Mesenchymal stem cell (in vitro differentiated cells and primary cell): Measurements from ENCODE around the gene PAK4.
A peak's percentile ranks its signal among the peaks of the same experiment; 100 is the strongest.

Experiments
- DNase-seq: peaks from one replicate; pipeline ENCODE4 v3.0.0-alpha.2; 2013
- H2AFZ ChIP-seq: one replicate; pipeline ENCODE4 v1.6.1; 2013; ENCODE audit warnings: low read depth, mild to moderate bottlenecking, control low read depth, inconsistent platforms, low read length, moderate library complexity
- H2AK5ac ChIP-seq: 2 replicates; pipeline ENCODE4 v1.6.1; 2013; ENCODE audit warnings: low read length, moderate library complexity, mild to moderate bottlenecking, inconsistent platforms; ENCODE audit not compliant: severe bottlenecking
- H2BK120ac ChIP-seq: one replicate; pipeline ENCODE4 v1.6.1; 2013; ENCODE audit warnings: low read depth, mild to moderate bottlenecking, inconsistent platforms, low read length, moderate library complexity
- H2BK12ac ChIP-seq, 2 experiments: one replicate each; pipeline ENCODE4 v1.6.1; 2013; ENCODE audit warnings: inconsistent platforms in 2 of 2, low read length in 2 of 2, mild to moderate bottlenecking in 2 of 2, moderate library complexity in 2 of 2, control low read depth in 1 of 2
- H2BK15ac ChIP-seq: one replicate; pipeline ENCODE4 v1.6.1; 2013; ENCODE audit warnings: mild to moderate bottlenecking, low read depth, inconsistent platforms; ENCODE audit not compliant: poor library complexity, severe bottlenecking
- H2BK5ac ChIP-seq: 2 replicates; pipeline ENCODE4 v1.6.1; 2013; ENCODE audit warnings: low read depth, mild to moderate bottlenecking, low read length, control low read depth, inconsistent platforms; ENCODE audit not compliant: poor library complexity, severe bottlenecking
- H3K14ac ChIP-seq, 2 experiments: one replicate each; pipeline ENCODE4 v1.6.1; 2013; ENCODE audit warnings: inconsistent platforms in 2 of 2, low read length in 2 of 2, control low read depth in 1 of 2, mild to moderate bottlenecking in 1 of 2, moderate library complexity in 1 of 2
- H3K18ac ChIP-seq, 2 experiments: one replicate each; pipeline ENCODE4 v1.6.1; 2013; ENCODE audit warnings: inconsistent platforms in 2 of 2, low read length in 2 of 2, control low read depth in 1 of 2, low read depth in 1 of 2, mild to moderate bottlenecking in 1 of 2
- H3K23ac ChIP-seq, 2 experiments: one replicate each; pipeline ENCODE4 v1.6.1; 2013; ENCODE audit warnings: inconsistent platforms in 2 of 2, low read length in 2 of 2, mild to moderate bottlenecking in 2 of 2, moderate library complexity in 2 of 2, control low read depth in 1 of 2
- H3K27ac ChIP-seq: 2 replicates; pipeline ENCODE4 v1.5.1; 2013; ENCODE audit warnings: mild to moderate bottlenecking, moderate library complexity, low read length, control low read depth, inconsistent platforms; ENCODE audit not compliant: poor library complexity, severe bottlenecking
- H3K27me3 ChIP-seq, 2 experiments: 2 replicates each; pipeline versions ENCODE4 v1.6.1 to v1.7.0; 2013; ENCODE audit warnings: low read length in 2 of 2, mild to moderate bottlenecking in 2 of 2, moderate library complexity in 2 of 2, control low read depth in 1 of 2, inconsistent platforms in 1 of 2; ENCODE audit not compliant: control insufficient read depth in 1 of 2, insufficient read depth in 1 of 2
- H3K36me3 ChIP-seq, 2 experiments: 2 replicates each; pipeline versions ENCODE4 v1.6.1 to v1.7.0; 2013; ENCODE audit warnings: low read length in 2 of 2, control low read depth in 1 of 2, inconsistent platforms in 1 of 2, low read depth in 1 of 2, mild to moderate bottlenecking in 1 of 2; ENCODE audit not compliant: insufficient read depth in 2 of 2, control insufficient read depth in 1 of 2
- H3K4ac ChIP-seq, 2 experiments: one replicate each; pipeline ENCODE4 v1.6.1; 2013; ENCODE audit warnings: inconsistent platforms in 2 of 2, low read length in 2 of 2, mild to moderate bottlenecking in 2 of 2, moderate library complexity in 2 of 2, control low read depth in 1 of 2, low read depth in 1 of 2
- H3K4me1 ChIP-seq: 2 replicates; pipeline ENCODE4 v1.6.1; 2013; ENCODE audit warnings: low read depth, low read length, control low read depth; ENCODE audit not compliant: control insufficient read depth, insufficient read depth
- H3K4me2 ChIP-seq: 2 replicates; pipeline ENCODE4 v1.6.1; 2013; ENCODE audit warnings: low read length, mild to moderate bottlenecking, inconsistent platforms; ENCODE audit not compliant: poor library complexity, severe bottlenecking
- H3K4me3 ChIP-seq, 2 experiments: 2 replicates each; pipeline versions ENCODE4 v1.5.1 to v1.7.0; 2013; ENCODE audit warnings: low read length in 2 of 2, mild to moderate bottlenecking in 2 of 2, control low read depth in 1 of 2, low read depth in 1 of 2; ENCODE audit not compliant: insufficient read depth in 1 of 2
- H3K79me1 ChIP-seq: replicated peaks from 2 replicates; pipeline ENCODE4 v1.6.1; 2013; ENCODE audit warnings: mild to moderate bottlenecking, control low read depth, low read length, inconsistent platforms; ENCODE audit not compliant: poor library complexity, severe bottlenecking
- H3K9ac ChIP-seq: 2 replicates; pipeline ENCODE4 v1.7.0; 2013; ENCODE audit warnings: mild to moderate bottlenecking, low read length, moderate library complexity
- H3K9me3 ChIP-seq: 2 replicates; pipeline ENCODE4 v1.7.0; 2013; ENCODE audit warnings: mild to moderate bottlenecking, low read length; ENCODE audit not compliant: control insufficient read depth
- H4K8ac ChIP-seq: one replicate; pipeline ENCODE4 v1.6.1; 2013; ENCODE audit warnings: inconsistent platforms, mild to moderate bottlenecking, low read length, moderate library complexity
- H4K91ac ChIP-seq: one replicate; pipeline ENCODE4 v1.6.1; 2013; ENCODE audit warnings: mild to moderate bottlenecking, low read length, inconsistent platforms
- WGBS: methylation state at CpG from one replicate; pipeline ENCODE4 v1.1.7; 2013; ENCODE audit warnings: mixed read lengths; 5-methylcytosine and 5-hydroxymethylcytosine counted together

The PAK4 gene

GRCh38 chr19:39124136-39124764 lies 1.3 kb upstream of the PAK4 start:
- H2AFZ ChIP-seq, result no peak overlapping the region
- no peak for DNase-seq
- H2BK15ac ChIP-seq, result no peak overlapping the region
- no peak overlapping the region for H2BK5ac ChIP-seq
- no peak overlapping the region for H3K9ac ChIP-seq
- H3K9me3 ChIP-seq, result no peaks in the 10 kb centered on the region
- no peak overlapping the region for H2BK120ac ChIP-seq
- no peak overlapping the region for H4K91ac ChIP-seq
- H3K4ac ChIP-seq, result no peak overlapping the region
- no peak overlapping the region for H3K18ac ChIP-seq
- H3K36me3 ChIP-seq, result no peaks in the 10 kb centered on the region
- no peak overlapping the region for H3K23ac ChIP-seq
- H2BK12ac ChIP-seq, result no peak overlapping the region
- no peak overlapping the region for H2AK5ac ChIP-seq
- no peak overlapping the region for H3K27ac ChIP-seq
- H3K79me1 ChIP-seq, result peaks cover 3% of the 10 kb centered on the region
- no peak overlapping the region for H4K8ac ChIP-seq
- peaks cover 0 to 4% of the 10 kb centered on the region in 2 experiments for H3K27me3 ChIP-seq
- no peak overlapping the region for H3K14ac ChIP-seq
- H3K4me1 ChIP-seq, result peaks cover 23% of the 10 kb centered on the region
- H3K4me3 ChIP-seq, result no peak overlapping the region
- no peak overlapping the region for H3K4me2 ChIP-seq
- 94% methylated on average over 7 of the region's 7 CpGs for WGBS

GRCh38 chr19:39125199-39125553 lies 410 bp upstream of the PAK4 start:
- no peak overlapping the region for H2BK120ac ChIP-seq
- no peaks in the 10 kb centered on the region for H3K9me3 ChIP-seq
- no peak for DNase-seq
- peak overlapping the region; percentile 62 for H3K4me2 ChIP-seq
- H2BK5ac ChIP-seq, result no peak overlapping the region
- WGBS, result 39% methylated on average over 7 of the region's 7 CpGs
- H3K4me1 ChIP-seq, result peaks cover 29% of the 10 kb centered on the region
- H3K18ac ChIP-seq, result peak overlapping the region in 1 of 2 experiments; percentile 52
- no peak overlapping the region for H3K4ac ChIP-seq
- no peak overlapping the region for H3K23ac ChIP-seq
- no peak overlapping the region for H4K8ac ChIP-seq
- peaks cover 0 to 7% of the 10 kb centered on the region in 2 experiments for H3K36me3 ChIP-seq
- H3K27me3 ChIP-seq, result no peaks in the 10 kb centered on the region
- H2AK5ac ChIP-seq, result no peak overlapping the region
- H2BK12ac ChIP-seq, result no peak overlapping the region
- H3K4me3 ChIP-seq, result peak overlapping the region in 1 of 2 experiments; percentile 93
- H3K9ac ChIP-seq, result peak overlapping the region; percentile 82
- H3K79me1 ChIP-seq, result peaks cover 7% of the 10 kb centered on the region
- H2AFZ ChIP-seq, result no peak overlapping the region
- no peak overlapping the region for H4K91ac ChIP-seq
- no peak overlapping the region for H3K14ac ChIP-seq
- no peak overlapping the region for H3K27ac ChIP-seq
- H2BK15ac ChIP-seq, result no peak overlapping the region

GRCh38 chr19:39126312-39127187 lies 964 bp downstream of the PAK4 start:
- peak overlapping the region; percentile 88 for H3K4me2 ChIP-seq
- H2AFZ ChIP-seq, result peak overlapping the region; percentile 90
- H3K4me1 ChIP-seq, result peaks cover 42% of the 10 kb centered on the region
- WGBS, result 39% methylated on average over 22 of the region's 27 CpGs
- H3K27me3 ChIP-seq, result no peaks in the 10 kb centered on the region
- H3K79me1 ChIP-seq, result peaks cover 16% of the 10 kb centered on the region
- no peak overlapping the region for H3K23ac ChIP-seq
- no peak overlapping the region for H3K18ac ChIP-seq
- peaks cover 0 to 10% of the 10 kb centered on the region in 2 experiments for H3K36me3 ChIP-seq
- H4K8ac ChIP-seq, result no peak overlapping the region
- H3K9ac ChIP-seq, result peak overlapping the region; percentile 90
- no peak overlapping the region for H2BK12ac ChIP-seq
- peak; percentile 23 for DNase-seq
- peak overlapping the region; percentile 35 for H4K91ac ChIP-seq
- H3K4me3 ChIP-seq, result peak overlapping the region; percentile 93 to 96
- no peak overlapping the region for H2BK15ac ChIP-seq
- H3K9me3 ChIP-seq, result no peaks in the 10 kb centered on the region
- H3K27ac ChIP-seq, result peak overlapping the region; percentile 43
- H3K14ac ChIP-seq, result no peak overlapping the region
- peak overlapping the region; percentile 88 for H2BK5ac ChIP-seq
- peak overlapping the region; percentile 64 for H2AK5ac ChIP-seq
- no peak overlapping the region for H2BK120ac ChIP-seq
- peak overlapping the region; percentile 92 to 95 for H3K4ac ChIP-seq

GRCh38 chr19:39127812-39128515 lies 2.4 kb downstream of the PAK4 start:
- Histone ChIP-seq H4K8ac (no peak overlapping the region), H3K23ac (no peak overlapping the region), H4K91ac (no peak overlapping the region), H3K27ac (no peak overlapping the region), H2AFZ (no peak overlapping the region), H2BK5ac (no peak overlapping the region), H3K14ac (no peak overlapping the region), H3K4me3 (peak overlapping the region in 1 of 2 experiments; percentile 93), H3K4me1 (peaks cover 50% of the 10 kb centered on the region), H2BK12ac (no peak overlapping the region), H3K9ac (peak overlapping the region; percentile 90), H3K4ac (no peak overlapping the region), H2BK120ac (no peak overlapping the region), H3K18ac (no peak overlapping the region), H3K4me2 (no peak overlapping the region), H3K36me3 (peaks cover 0 to 13% of the 10 kb centered on the region in 2 experiments), H3K9me3 (no peaks in the 10 kb centered on the region), H3K79me1 (peaks cover 20% of the 10 kb centered on the region), H3K27me3 (no peaks in the 10 kb centered on the region), H2BK15ac (no peak overlapping the region), H2AK5ac (no peak overlapping the region)
- DNase-seq, result no peak
- WGBS, result 84% methylated on average over 8 of the region's 9 CpGs
